Measurements from ENCODE around the gene STX7.

STX7 gene

GRCh38 chr6:132446855-132447241, 66.1 kb downstream of the STX7 start:
- TF ChIP-seq CTCF (IDR thresholded peaks at IDR 0.05; ENCODE audit: insufficient read depth, low read length, missing control alignments) = no peak
- no peak for DNase-seq (ENCODE audit: low read depth, low spot score)
- ChIA-PET POLR2A (no interaction called here), CTCF (interaction anchor here (1.6 to 1.8 kb wide), 2 partner anchors 38 to 149 kb away, joined by 4 to 8 read pairs; no protein-coding TSS in a partner anchor)
- no peak overlapping the region for H3K4me3 ChIP-seq (ENCODE audit: low read depth, low read length)

- POLR2A ChIA-PET = no interaction called here
These were observed 66.6 kb downstream of the STX7 start for GRCh38 chr6:132446141-132446854.

GRCh38 chr6:132445201-132445951, 67.5 kb downstream of the STX7 start:
- ChIA-PET POLR2A (no interaction called here), CTCF (interaction anchor here (1.0 to 2.6 kb wide), 5 partner anchors 10 to 166 kb away, joined by 4 to 10 read pairs (median 6); no protein-coding TSS in a partner anchor)
- no peak for TF ChIP-seq CTCF (IDR thresholded peaks at IDR 0.05; ENCODE audit: insufficient read depth, low read length, missing control alignments)
- peak; percentile 55 for DNase-seq (ENCODE audit: low read depth, low spot score)
- H3K4me3 ChIP-seq (ENCODE audit: low read depth, low read length) = no peak overlapping the region

More at GRCh38 chr6:132446141-132446854, 66.6 kb downstream of the STX7 start:
- TF ChIP-seq CTCF (IDR thresholded peaks at IDR 0.05; ENCODE audit: insufficient read depth, low read length, missing control alignments) = no peak
- CTCF ChIA-PET = interaction anchor here (1.0 to 2.6 kb wide), 5 partner anchors 9 to 167 kb away, joined by 4 to 10 read pairs (median 6); no protein-coding TSS in a partner anchor
- DNase-seq (ENCODE audit: low read depth, low spot score) = no peak
- no peak overlapping the region for H3K4me3 ChIP-seq (ENCODE audit: low read depth, low read length)

- CTCF ChIA-PET = interaction anchor here (1.2 to 1.5 kb wide), 2 partner anchors 16 to 143 kb away, joined by 3 read pairs; no protein-coding TSS in a partner anchor
- no peak for DNase-seq (ENCODE audit: low read depth, low spot score)
- H3K4me3 ChIP-seq (ENCODE audit: low read depth, low read length) = no peak overlapping the region
- no peak for TF ChIP-seq CTCF (IDR thresholded peaks at IDR 0.05; ENCODE audit: insufficient read depth, low read length, missing control alignments)
- POLR2A ChIA-PET = no interaction called here
These were observed 69.7 kb downstream of the STX7 start for GRCh38 chr6:132443206-132443605.

GRCh38 chr6:132430110-132430509, 82.8 kb downstream of the STX7 start:
- no peak for TF ChIP-seq CTCF (IDR thresholded peaks at IDR 0.05; ENCODE audit: insufficient read depth, low read length, missing control alignments)
- DNase-seq (ENCODE audit: low read depth, low spot score) = no peak
- CTCF ChIA-PET = interaction anchor here (0.7 to 1.6 kb wide), 2 partner anchors 129 to 505 kb away, joined by 3 to 9 read pairs; no protein-coding TSS in a partner anchor
- H3K4me3 ChIP-seq (ENCODE audit: low read depth, low read length) = no peak overlapping the region
- POLR2A ChIA-PET = no interaction called here

GRCh38 chr6:132425176-132425575, 87.7 kb downstream of the STX7 start:
- ChIA-PET POLR2A (no interaction called here), CTCF (interaction anchor here (1.2 to 2.6 kb wide), 2 partner anchors 11 to 127 kb away, joined by 3 to 5 read pairs; no protein-coding TSS in a partner anchor)
- TF ChIP-seq CTCF (IDR thresholded peaks at IDR 0.05; ENCODE audit: insufficient read depth, low read length, missing control alignments) = no peak
- no peak for DNase-seq (ENCODE audit: low read depth, low spot score)
- H3K4me3 ChIP-seq (ENCODE audit: low read depth, low read length) = no peak overlapping the region

Measured in AG04449 (cell line).